Measurements from ENCODE around the gene LDB1. TPM values are rescaled to one million over a fixed set of nuclear protein-coding genes. Genes with fewer than 3 reads are reported as not detected.

Gene LDB1
- total and polyA plus RNA-seq, 8 donors = 12.5 to 32.1 (median 18.2) TPM

- no peak for FAIRE-seq
- intact Hi-C loops (cut with DNase I) = no loop called here
- no peak overlapping the region for H3K27ac ChIP-seq
Measured at GRCh38 chr10:102067091-102067916, 52.9 kb downstream of the LDB1 start.

GRCh38 chr10:102066399-102067088, 53.6 kb downstream of the LDB1 start:
- H3K9me3 ChIP-seq = no peaks in the 10 kb centered on the region
- H3K4me1 ChIP-seq = peaks cover 7 to 18% (median 9%) of the 10 kb centered on the region in 3 donors
- peak overlapping the region in 1 of 4 donors; percentile 90 for H3K27ac ChIP-seq
- H3K27me3 ChIP-seq = no peaks in the 10 kb centered on the region
- FAIRE-seq (no peak), ATAC-seq (no peak), DNase-seq (peak in 1 of 6 donors; percentile 69)
- no peak for TF ChIP-seq CTCF (IDR thresholded peaks at IDR 0.05)
- WGBS, 2 donors = 62 to 71% methylated on average over 16 of the region's 16 CpGs
- intact Hi-C loops (cut with DNase I) = no loop called here
- H3K4me3 ChIP-seq = peak overlapping the region; percentile 96 to 99 (median 98)
- H3K36me3 ChIP-seq = no peaks in the 10 kb centered on the region

More at GRCh38 chr10:102067091-102067916, 52.9 kb downstream of the LDB1 start:
- 80 to 89% methylated on average over 18 of the region's 18 CpGs for WGBS, 2 donors
- H3K4me3 ChIP-seq = peak overlapping the region in 1 of 4 donors; percentile 99
- TF ChIP-seq CTCF (IDR thresholded peaks at IDR 0.05) = no peak
- H3K36me3 ChIP-seq = no peaks in the 10 kb centered on the region
- no peaks in the 10 kb centered on the region for H3K9me3 ChIP-seq
- ATAC-seq (no peak), DNase-seq (peak in 1 of 6 donors; percentile 70)
- no peaks in the 10 kb centered on the region for H3K27me3 ChIP-seq
- H3K4me1 ChIP-seq = peaks cover 7 to 18% (median 9%) of the 10 kb centered on the region in 3 donors

- intact Hi-C loops (cut with DNase I) = no loop called here
Measured at GRCh38 chr10:102065561-102066398, 54.4 kb downstream of the LDB1 start.

More at GRCh38 chr10:102065561-102066398, 54.4 kb downstream of the LDB1 start:
- DNase-seq (peak in 4 of 6 donors; percentile 53 to 85 (median 70)), FAIRE-seq (no peak), ATAC-seq (peak; percentile 38 to 64 (median 54))
- Histone ChIP-seq H3K4me3 (peak overlapping the region; percentile 96 to 99 (median 98)), H3K27ac (peak overlapping the region; percentile 90 to 95 (median 90)), H3K4me1 (peaks cover 7 to 18% (median 9%) of the 10 kb centered on the region in 3 donors), H3K9me3 (no peaks in the 10 kb centered on the region), H3K27me3 (no peaks in the 10 kb centered on the region), H3K36me3 (no peaks in the 10 kb centered on the region)
- WGBS, 2 donors = 3 to 7% methylated on average over 40 to 63 of the region's 63 CpGs
- TF ChIP-seq CTCF (IDR thresholded peaks at IDR 0.05) = no peak
